CD4-positive, CD25-positive, alpha-beta regulatory T cell (primary cell): Measurements from ENCODE around the gene NXNL2. TPM values are rescaled to one million over a fixed set of nuclear protein-coding genes. Genes with fewer than 3 reads are reported as not detected.

Source experiments
- ATAC-seq, 2 donors: fragments of 150-1000 bp; cut with Tn5 transposase; one replicate each; pipeline ENCODE4 v1.10.0; 2021; ENCODE audit warnings: low read depth in 2 of 2, moderate number of reproducible peaks in 2 of 2, moderate library complexity in 1 of 2
- DNase-seq, 3 donors: peaks; one replicate each; pipeline versions ENCODE4 v3.0.0 to v3.0.0-alpha.2; 2012 to 2022; ENCODE audit warnings: mixed read lengths in 1 of 3
- H3K27ac ChIP-seq: one replicate; pipeline ENCODE4 v1.7.0; 2013; ENCODE audit warnings: mild to moderate bottlenecking, low read length; ENCODE audit not compliant: insufficient read depth, poor library complexity, severe bottlenecking
- H3K27me3 ChIP-seq: one replicate; pipeline ENCODE4 v1.7.0; 2013; ENCODE audit warnings: low read length; ENCODE audit not compliant: control insufficient read depth, insufficient read depth
- H3K36me3 ChIP-seq: one replicate; pipeline ENCODE4 v1.7.0; 2013; ENCODE audit warnings: mild to moderate bottlenecking, low read length, moderate library complexity; ENCODE audit not compliant: control insufficient read depth, insufficient read depth
- H3K4me1 ChIP-seq: 2 replicates; pipeline ENCODE4 v1.7.0; 2013; ENCODE audit warnings: mild to moderate bottlenecking, low read length; ENCODE audit not compliant: insufficient read depth, control insufficient read depth, poor library complexity, severe bottlenecking
- H3K4me3 ChIP-seq: one replicate; pipeline ENCODE4 v1.7.0; 2013; ENCODE audit warnings: low read depth, mild to moderate bottlenecking, low read length, moderate library complexity
- H3K9me3 ChIP-seq, 2 experiments: 1 replicate in 1 of 2; 2 replicates in 1 of 2; pipeline ENCODE4 v1.7.0; 2013; ENCODE audit warnings: low read length in 2 of 2, mild to moderate bottlenecking in 1 of 2, moderate library complexity in 1 of 2; ENCODE audit not compliant: control insufficient read depth in 2 of 2
- H3K27ac Mint-ChIP-seq, 3 donors: one replicate each; pipeline ENCODE4 v1.8.0; 2020 to 2022; ENCODE audit warnings: mild to moderate bottlenecking in 3 of 3, mixed read lengths in 3 of 3, moderate library complexity in 2 of 3
- H3K27me3 Mint-ChIP-seq: one replicate; pipeline ENCODE4 v1.8.0; 2022; ENCODE audit warnings: mild to moderate bottlenecking, mixed read lengths
- H3K36me3 Mint-ChIP-seq: one replicate; pipeline ENCODE4 v1.8.0; 2020; ENCODE audit warnings: mixed read lengths
- H3K4me1 Mint-ChIP-seq, 4 donors: one replicate each; pipeline ENCODE4 v1.8.0; 2020 to 2022; ENCODE audit warnings: mixed read lengths in 4 of 4, mild to moderate bottlenecking in 1 of 4
- H3K4me3 Mint-ChIP-seq, 4 donors: one replicate each; pipeline ENCODE4 v1.8.0; 2020 to 2022; ENCODE audit warnings: mild to moderate bottlenecking in 4 of 4, mixed read lengths in 4 of 4, moderate library complexity in 3 of 4
- H3K9me3 Mint-ChIP-seq, 7 donors: one replicate each; pipeline ENCODE4 v1.8.0; 2020 to 2022; ENCODE audit warnings: mixed read lengths in 7 of 7, mild to moderate bottlenecking in 3 of 7, moderate library complexity in 2 of 7
- polyA plus RNA-seq, 4 donors: library from polyadenylated mRNA; unstranded; fragments of 300-500 nt; fragmentation: Illumina TruSeq; gene quantifications; one replicate each; pipeline ENCODE4 v1.2.3, GENCODE V29; 2021
- total RNA-seq: library from RNA; stranded (reverse); gene quantifications from one replicate; pipeline ENCODE4 v1.2.3, GENCODE V29; 2022

NXNL2 gene
- total and polyA plus RNA-seq, 5 donors from 2014 or later: not detected

- Histone ChIP-seq H3K36me3 (no peaks in the 10 kb centered on the region), H3K4me3 (no peak overlapping the region), H3K27ac (no peak overlapping the region), H3K9me3 (no peaks in the 10 kb centered on the region), H3K27me3 (no peaks in the 10 kb centered on the region), H3K4me1 (no peaks in the 10 kb centered on the region)
- ATAC-seq (no peak), DNase-seq (no peak)
- H3K36me3 Mint-ChIP-seq: no peaks in the 10 kb centered on the region
- H3K27ac Mint-ChIP-seq: no peak overlapping the region
- peaks cover 20% of the 10 kb centered on the region for H3K27me3 Mint-ChIP-seq
- H3K4me3 Mint-ChIP-seq: no peak overlapping the region
- no peaks in the 10 kb centered on the region for H3K9me3 Mint-ChIP-seq
- no peaks in the 10 kb centered on the region for H3K4me1 Mint-ChIP-seq
Observed at GRCh38 chr9:88585426-88585825, 50.4 kb downstream of the NXNL2 start.

GRCh38 chr9:88586452-88586851 is 51.5 kb downstream of the NXNL2 start:
- Mint-ChIP-seq H3K27me3 (peaks cover 20% of the 10 kb centered on the region), H3K27ac (no peak overlapping the region), H3K4me1 (no peaks in the 10 kb centered on the region), H3K9me3 (no peaks in the 10 kb centered on the region), H3K36me3 (no peaks in the 10 kb centered on the region), H3K4me3 (no peak overlapping the region)
- no peak for DNase-seq
- no peaks in the 10 kb centered on the region for H3K9me3 ChIP-seq
- no peak overlapping the region for H3K27ac ChIP-seq
- H3K27me3 ChIP-seq: no peaks in the 10 kb centered on the region
- ATAC-seq: no peak
- no peaks in the 10 kb centered on the region for H3K4me1 ChIP-seq
- H3K36me3 ChIP-seq: no peaks in the 10 kb centered on the region
- no peak overlapping the region for H3K4me3 ChIP-seq

GRCh38 chr9:88587182-88587581 is 52.2 kb downstream of the NXNL2 start:
- H3K4me3 ChIP-seq: no peak overlapping the region

GRCh38 chr9:88587885-88588649 is 53.1 kb downstream of the NXNL2 start:
- no peaks in the 10 kb centered on the region for H3K9me3 ChIP-seq
- H3K27ac ChIP-seq: no peak overlapping the region
- H3K9me3 Mint-ChIP-seq: no peaks in the 10 kb centered on the region
- H3K4me1 ChIP-seq: no peaks in the 10 kb centered on the region
- H3K27me3 Mint-ChIP-seq: peaks cover 20% of the 10 kb centered on the region
- no peaks in the 10 kb centered on the region for H3K36me3 Mint-ChIP-seq
- H3K27ac Mint-ChIP-seq: no peak overlapping the region
- H3K4me1 Mint-ChIP-seq: no peaks in the 10 kb centered on the region
- no peak overlapping the region for H3K4me3 ChIP-seq
- no peak for ATAC-seq
- no peaks in the 10 kb centered on the region for H3K27me3 ChIP-seq
- H3K4me3 Mint-ChIP-seq: no peak overlapping the region
- no peak for DNase-seq
- no peaks in the 10 kb centered on the region for H3K36me3 ChIP-seq

More at GRCh38 chr9:88587182-88587581, 52.2 kb downstream of the NXNL2 start:
- Mint-ChIP-seq H3K4me1 (no peaks in the 10 kb centered on the region), H3K36me3 (no peaks in the 10 kb centered on the region), H3K27me3 (peaks cover 20% of the 10 kb centered on the region), H3K9me3 (no peaks in the 10 kb centered on the region), H3K27ac (no peak overlapping the region), H3K4me3 (no peak overlapping the region)
- no peak for ATAC-seq
- Histone ChIP-seq H3K27me3 (no peaks in the 10 kb centered on the region), H3K27ac (no peak overlapping the region), H3K36me3 (no peaks in the 10 kb centered on the region), H3K9me3 (no peaks in the 10 kb centered on the region), H3K4me1 (no peaks in the 10 kb centered on the region)
- no peak for DNase-seq

- Mint-ChIP-seq H3K4me1 (peaks cover 0 to 5% (median 1%) of the 10 kb centered on the region in 4 donors), H3K27ac (no peak overlapping the region), H3K9me3 (no peaks in the 10 kb centered on the region), H3K36me3 (no peaks in the 10 kb centered on the region), H3K4me3 (no peak overlapping the region), H3K27me3 (peaks cover 13% of the 10 kb centered on the region)
- Histone ChIP-seq H3K27me3 (no peaks in the 10 kb centered on the region), H3K4me3 (no peak overlapping the region), H3K27ac (no peak overlapping the region), H3K4me1 (no peaks in the 10 kb centered on the region), H3K36me3 (no peaks in the 10 kb centered on the region), H3K9me3 (no peaks in the 10 kb centered on the region)
- ATAC-seq (peak in 1 of 2 donors; percentile 18), DNase-seq (no peak)
Observed at GRCh38 chr9:88589656-88590055, 54.7 kb downstream of the NXNL2 start.

- no peaks in the 10 kb centered on the region for H3K27me3 ChIP-seq
- H3K4me3 Mint-ChIP-seq: no peak overlapping the region
- H3K4me3 ChIP-seq: no peak overlapping the region
- H3K36me3 Mint-ChIP-seq: no peaks in the 10 kb centered on the region
- H3K27me3 Mint-ChIP-seq: peaks cover 9% of the 10 kb centered on the region
- H3K27ac Mint-ChIP-seq: peak overlapping the region in 1 of 3 donors; percentile 25
- no peaks in the 10 kb centered on the region for H3K4me1 ChIP-seq
- DNase-seq (no peak), ATAC-seq (no peak)
- peaks cover 0 to 5% (median 1%) of the 10 kb centered on the region in 4 donors for H3K4me1 Mint-ChIP-seq
- H3K27ac ChIP-seq: no peak overlapping the region
- H3K36me3 ChIP-seq: no peaks in the 10 kb centered on the region
- peaks cover 0 to 3% (median 0%) of the 10 kb centered on the region in 7 donors for H3K9me3 Mint-ChIP-seq
- no peaks in the 10 kb centered on the region for H3K9me3 ChIP-seq
Observed at GRCh38 chr9:88590558-88591146, 55.7 kb downstream of the NXNL2 start.

- Mint-ChIP-seq H3K9me3 (peaks cover 0 to 3% (median 0%) of the 10 kb centered on the region in 7 donors), H3K27ac (no peak overlapping the region), H3K27me3 (peaks cover 14% of the 10 kb centered on the region), H3K36me3 (no peaks in the 10 kb centered on the region), H3K4me3 (no peak overlapping the region), H3K4me1 (peaks cover 0 to 5% (median 1%) of the 10 kb centered on the region in 4 donors)
- Histone ChIP-seq H3K9me3 (no peaks in the 10 kb centered on the region), H3K36me3 (no peaks in the 10 kb centered on the region), H3K27me3 (peaks cover 8% of the 10 kb centered on the region), H3K4me1 (no peaks in the 10 kb centered on the region), H3K27ac (no peak overlapping the region), H3K4me3 (no peak overlapping the region)
- peak in 1 of 2 donors; percentile 44 for ATAC-seq
- peak in 2 of 3 donors; percentile 53 to 72 for DNase-seq
Observed at GRCh38 chr9:88593537-88594185, 58.7 kb downstream of the NXNL2 start.
